Loucy (cell line): ENCODE results near the gene JUP.

Source experiments
- CTCF ChIP-seq: fragments of 200-600 bp; sonication (generic); conservative IDR thresholded peaks from 2 replicates; pipeline ENCODE4 v1.5.1; 2014; ENCODE audit warnings: mild to moderate bottlenecking, antibody characterized with exemption, low read length
- EZH2phosphoT487 ChIP-seq: fragments of 200-600 bp; IDR thresholded peaks from 2 replicates; pipeline ENCODE4 v1.6.1; 2018; ENCODE audit warnings: antibody characterized with exemption, mild to moderate bottlenecking, moderate library complexity, borderline replicate concordance

- no peak for TF ChIP-seq CTCF
- no peak for TF ChIP-seq EZH2phosphoT487
These were observed 27.7 kb upstream of the JUP start for GRCh38 chr17:41814195-41814594.
